G401.6 (cell line): ENCODE results near the gene TBC1D8B.

ENCODE experiments used
- FAIRE-seq: peaks from 2 replicates; lab custom pipeline; 2012; peaks lifted over from hg19 to GRCh38; lab: Jason Lieb, UNC

The TBC1D8B gene

DNA sequence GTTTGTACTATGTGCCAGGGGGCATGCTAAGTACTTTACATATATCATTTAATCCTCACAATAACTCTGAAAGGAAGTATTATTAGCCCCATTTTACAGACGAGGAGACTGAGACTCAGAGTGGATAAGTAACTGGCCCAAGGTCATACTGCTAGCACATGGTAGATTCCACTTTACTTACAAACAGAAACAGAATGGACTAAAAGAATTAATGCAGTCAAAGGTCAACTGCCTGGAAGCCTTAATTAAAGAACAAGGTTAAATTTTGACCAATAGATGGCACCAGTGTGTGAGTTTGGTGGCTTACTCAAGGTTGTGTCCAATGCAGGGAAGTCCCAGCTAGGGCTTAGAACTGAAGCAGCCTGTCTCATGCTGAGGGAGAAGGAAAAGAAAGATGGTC lies 96.0 kb downstream of the TBC1D8B start:
- FAIRE-seq, result no peak

DNA sequence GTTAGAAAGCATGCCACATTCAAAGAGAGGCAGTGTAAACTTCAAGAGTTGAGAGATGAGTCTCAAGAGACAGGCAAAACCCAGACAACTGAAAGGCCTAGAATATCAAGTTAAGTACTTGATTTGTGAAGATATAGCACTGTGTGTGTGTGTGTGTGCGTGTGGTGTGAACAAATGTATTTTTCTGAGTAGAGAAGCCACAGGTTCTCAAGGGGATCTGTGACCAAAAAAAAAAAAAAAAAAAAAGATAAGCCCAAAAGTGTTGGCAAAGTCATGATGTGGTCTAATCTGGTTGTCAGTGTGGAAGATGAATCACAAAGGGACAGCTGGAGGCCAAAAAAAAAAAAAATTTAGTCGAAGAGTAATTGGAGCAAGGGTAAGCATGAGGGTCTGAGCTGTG lies 96.8 kb downstream of the TBC1D8B start:
- FAIRE-seq, result no peak

GRCh38 chrX:106899841-106900240 lies 97.4 kb downstream of the TBC1D8B start:
- FAIRE-seq, result no peak

- FAIRE-seq, result no peak
Observed at GRCh38 chrX:106901341-106901740, 98.9 kb downstream of the TBC1D8B start.

- no peak for FAIRE-seq
Observed at GRCh38 chrX:106901781-106902219, 99.3 kb downstream of the TBC1D8B start.

DNA sequence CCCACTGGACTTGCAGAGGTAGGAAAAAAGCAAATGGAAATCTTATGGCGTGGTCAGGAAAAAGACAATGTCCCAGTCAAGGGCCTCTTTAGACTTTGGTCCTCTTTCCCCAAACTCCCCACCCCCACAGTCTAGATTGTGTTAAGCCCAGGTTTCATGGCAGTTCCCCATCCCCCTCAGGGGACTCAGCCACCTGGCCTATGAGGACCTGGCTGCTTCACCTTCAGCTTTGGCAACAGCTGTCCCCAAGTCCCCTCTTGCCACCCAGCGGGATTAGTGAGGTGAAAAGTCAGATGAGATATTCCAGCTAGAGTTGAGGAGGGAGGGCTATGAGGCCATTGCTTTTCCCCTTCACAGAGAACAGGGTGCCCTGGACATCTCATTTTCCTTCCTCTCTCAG lies 100.2 kb downstream of the TBC1D8B start:
- FAIRE-seq, result no peak

GRCh38 chrX:106903291-106903824 lies 100.9 kb downstream of the TBC1D8B start, which contains the start of gene RIPPLY1:
Gene RIPPLY1 (minus strand): TSS chrX:106903341. CDS start chrX:106903287, 54 bp downstream.
- no peak for FAIRE-seq

- no peak for FAIRE-seq
Observed at GRCh38 chrX:106903856-106904528, 101.5 kb downstream of the TBC1D8B start.

DNA sequence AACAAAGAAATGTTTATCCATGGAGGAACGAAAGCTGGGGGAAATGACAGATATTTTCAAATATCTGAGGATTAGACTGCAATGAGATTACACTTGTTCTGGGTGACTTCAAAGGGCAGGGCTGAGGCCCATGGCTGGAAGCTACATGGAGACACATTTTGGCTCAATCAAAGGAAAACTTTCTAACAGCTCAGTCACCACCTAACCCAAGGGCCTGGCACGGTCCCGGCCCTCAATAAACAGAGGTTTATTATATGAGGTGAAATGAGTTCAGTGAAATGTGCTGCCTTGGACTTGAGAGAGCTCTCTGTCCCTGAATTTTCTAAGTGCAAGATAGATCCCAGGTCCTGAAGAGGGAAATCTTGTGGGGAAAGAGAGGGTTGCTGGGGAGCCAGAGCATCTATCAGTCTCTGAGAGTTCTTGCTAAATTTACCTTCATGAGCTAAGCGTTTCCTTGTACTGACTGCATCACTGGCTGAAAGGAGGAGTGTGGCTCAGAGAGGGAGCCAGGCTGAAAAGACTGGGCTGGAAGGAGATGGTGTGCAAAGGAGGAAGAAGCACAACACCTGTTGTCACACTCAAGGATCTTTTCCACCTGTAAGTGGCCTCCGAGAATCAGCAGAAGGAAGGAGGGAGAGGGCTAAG lies 102.7 kb downstream of the TBC1D8B start:
- no peak for FAIRE-seq

DNA sequence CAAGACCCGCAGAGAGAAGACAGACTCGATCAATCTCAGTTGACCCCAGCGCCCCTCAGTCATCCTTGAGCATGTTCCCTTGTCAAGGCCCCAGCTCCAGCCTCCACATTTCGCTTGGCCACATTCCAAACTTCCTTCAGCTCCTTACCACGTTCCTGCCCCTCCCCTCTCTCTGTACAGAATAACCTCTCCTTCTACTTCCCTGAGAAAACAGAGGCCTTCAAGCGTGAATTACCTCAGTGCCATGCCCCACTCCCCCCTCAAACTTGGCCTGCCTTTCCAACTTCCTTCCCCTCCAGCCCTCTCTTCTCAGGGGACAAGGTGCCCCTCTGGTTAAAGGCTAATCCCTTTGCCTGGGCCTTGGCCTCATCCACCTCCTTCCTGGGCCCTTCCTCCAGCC lies 103.9 kb downstream of the TBC1D8B start:
- no peak for FAIRE-seq

DNA sequence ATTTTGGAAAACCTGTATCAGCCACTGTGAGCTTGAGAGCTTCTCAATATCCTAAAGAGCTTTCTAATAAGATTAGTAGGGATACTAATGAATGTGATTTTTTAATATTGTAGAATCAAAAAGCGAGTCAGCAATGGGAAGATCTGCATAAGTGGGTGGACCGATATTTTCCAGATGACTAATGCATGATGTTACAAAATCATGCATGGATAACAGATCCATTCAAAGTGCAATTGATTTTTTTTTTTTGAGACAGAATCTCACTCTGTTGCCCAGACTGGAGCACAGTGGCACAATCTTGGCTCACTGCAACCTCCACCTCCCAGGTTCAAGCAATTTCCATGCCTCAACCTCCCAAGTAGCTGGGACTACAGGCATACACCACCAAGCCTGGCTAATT lies 110.4 kb downstream of the TBC1D8B start:
- FAIRE-seq, result no peak

GRCh38 chrX:106917830-106918500 lies 115.5 kb downstream of the TBC1D8B start:
- FAIRE-seq, result no peak

GRCh38 chrX:106919932-106920452 lies 117.5 kb downstream of the TBC1D8B start, which contains the start of gene CLDN2:
Gene CLDN2 (plus strand): TSS chrX:106920402. CDS start chrX:106928229, 7,827 bp downstream.
- no peak for FAIRE-seq

- FAIRE-seq, result no peak
Observed at GRCh38 chrX:106921637-106922036, 119.2 kb downstream of the TBC1D8B start.
